HEK293 (cell line): Measurements from ENCODE around the gene SPINT2.

Experiments
- CTCF ChIA-PET: fragments of 350-600 bp; formaldehyde crosslinking; extraction: SDS; loops from one replicate; lab custom pipeline; 2021; ENCODE audit warnings: antibody characterized with exemption; lab: Yijun Ruan, JAX
- POLR2A ChIA-PET: fragments of 300-600 bp; formaldehyde crosslinking; extraction: SDS; loops from one replicate; lab custom pipeline; 2020; ENCODE audit warnings: antibody characterized with exemption, inconsistent platforms; lab: Yijun Ruan, JAX
- H3K27ac ChIP-seq: fragments of 200-500 bp; sonication (Bioruptor generic); 2 replicates; pipeline ENCODE4 v1.5.1; 2014; ENCODE audit warnings: low read depth, low read length, control low read depth, inconsistent platforms; ENCODE audit errors: extremely low read depth
- H3K36me3 ChIP-seq, 2 experiments: fragments of 200-500 bp in 1 of 2; sonication (Bioruptor generic) in 1 of 2; 1 replicate in 1 of 2; 2 replicates in 1 of 2; pipeline ENCODE4 v1.5.1; 2014 to 2017; ENCODE audit warnings: inconsistent platforms in 2 of 2, low read length in 2 of 2; ENCODE audit not compliant: control insufficient read depth in 2 of 2, insufficient read depth in 1 of 2
- H3K4me1 ChIP-seq: fragments of 200-500 bp; sonication (Bioruptor generic); 2 replicates; pipeline ENCODE4 v1.5.1; 2014; ENCODE audit warnings: mild to moderate bottlenecking, low read length, inconsistent platforms; ENCODE audit not compliant: control insufficient read depth, insufficient read depth
- H3K4me3 ChIP-seq: 2 replicates; pipeline ENCODE4 v1.5.1; 2011; ENCODE audit warnings: low read depth, mild to moderate bottlenecking, control low read depth, low read length, moderate library complexity
- H3K9me3 ChIP-seq: fragments of 200-500 bp; sonication (Bioruptor generic); 2 replicates; pipeline ENCODE4 v1.5.1; 2014; ENCODE audit warnings: low read depth, low read length, inconsistent platforms; ENCODE audit not compliant: control insufficient read depth, insufficient read depth
- BCL11A ChIP-seq: fragments of 450-650 bp; formaldehyde crosslinking; IDR thresholded peaks from 2 replicates; pipeline ENCODE4 v1.5.1; 2016; ENCODE audit warnings: low read depth, missing biosample characterization, missing genetic modification characterization
- EGR2 ChIP-seq: fragments of 450-650 bp; formaldehyde crosslinking; IDR thresholded peaks from 2 replicates; pipeline ENCODE4 v1.5.1; 2016; ENCODE audit warnings: low read depth, missing biosample characterization, missing genetic modification characterization
- GLI4 ChIP-seq: fragments of 450-650 bp; formaldehyde crosslinking; IDR thresholded peaks from 2 replicates; pipeline ENCODE4 v1.5.1; 2016; ENCODE audit warnings: missing biosample characterization, missing genetic modification characterization
- KLF9 ChIP-seq: fragments of 450-650 bp; formaldehyde crosslinking; IDR thresholded peaks from 2 replicates; pipeline ENCODE4 v1.5.1; 2016; ENCODE audit warnings: missing biosample characterization, missing genetic modification characterization, low read depth
- MEIS1 ChIP-seq: sonication (generic); formaldehyde crosslinking; IDR thresholded peaks from 2 replicates; pipeline ENCODE4 v1.8.1; 2022; ENCODE audit warnings: missing genetic modification reagents, mild to moderate bottlenecking, borderline replicate concordance
- OSR2 ChIP-seq: fragments of 450-650 bp; formaldehyde crosslinking; IDR thresholded peaks from 2 replicates; pipeline ENCODE4 v1.5.1; 2016; ENCODE audit warnings: missing biosample characterization, missing genetic modification characterization
- SP3 ChIP-seq: fragments of 450-650 bp; formaldehyde crosslinking; IDR thresholded peaks from 2 replicates; pipeline ENCODE4 v1.5.1; 2016; ENCODE audit warnings: missing biosample characterization, missing genetic modification characterization
- ZBTB20 ChIP-seq: fragments of 450-650 bp; formaldehyde crosslinking; IDR thresholded peaks from 2 replicates; pipeline ENCODE4 v1.5.1; 2016; ENCODE audit warnings: missing biosample characterization, missing genetic modification characterization
- ZBTB21 ChIP-seq: fragments of 450-650 bp; formaldehyde crosslinking; IDR thresholded peaks from 2 replicates; pipeline ENCODE4 v1.5.1; 2017; ENCODE audit warnings: missing biosample characterization, missing genetic modification characterization
- ZBTB7A ChIP-seq: fragments of 450-650 bp; formaldehyde crosslinking; IDR thresholded peaks from 2 replicates; pipeline ENCODE4 v1.5.1; 2016; ENCODE audit warnings: low read depth, missing biosample characterization, missing genetic modification characterization
- ZFP41 ChIP-seq: fragments of 450-650 bp; formaldehyde crosslinking; IDR thresholded peaks from 2 replicates; pipeline ENCODE4 v1.5.1; 2016; ENCODE audit warnings: missing biosample characterization, missing genetic modification characterization, borderline replicate concordance
- ZNF112 ChIP-seq: fragments of 450-650 bp; formaldehyde crosslinking; IDR thresholded peaks from 2 replicates; pipeline ENCODE4 v1.5.0; 2017; ENCODE audit warnings: missing biosample characterization, missing genetic modification characterization
- ZNF175 ChIP-seq: fragments of 450-650 bp; formaldehyde crosslinking; IDR thresholded peaks from 2 replicates; pipeline ENCODE4 v1.5.1; 2016; ENCODE audit warnings: missing biosample characterization, missing genetic modification characterization
- ZNF221 ChIP-seq: fragments of 450-650 bp; formaldehyde crosslinking; IDR thresholded peaks from 2 replicates; pipeline ENCODE4 v1.5.1; 2017; ENCODE audit warnings: missing biosample characterization, missing genetic modification characterization, borderline replicate concordance
- ZNF24 ChIP-seq: fragments of 450-650 bp; formaldehyde crosslinking; IDR thresholded peaks from 2 replicates; pipeline ENCODE4 v1.5.1; 2016; ENCODE audit warnings: missing biosample characterization, missing genetic modification characterization
- ZNF324 ChIP-seq: fragments of 450-650 bp; formaldehyde crosslinking; IDR thresholded peaks from 2 replicates; pipeline ENCODE4 v1.5.1; 2016; ENCODE audit warnings: missing biosample characterization, missing genetic modification characterization
- ZNF350 ChIP-seq: fragments of 450-650 bp; formaldehyde crosslinking; IDR thresholded peaks from 2 replicates; pipeline ENCODE4 v1.5.0; 2017; ENCODE audit warnings: missing biosample characterization, mild to moderate bottlenecking, missing genetic modification characterization
- ZNF600 ChIP-seq: fragments of 450-650 bp; formaldehyde crosslinking; IDR thresholded peaks from 2 replicates; pipeline ENCODE4 v1.5.1; 2016; ENCODE audit warnings: missing biosample characterization, missing genetic modification characterization
- ZNF629 ChIP-seq: fragments of 450-650 bp; formaldehyde crosslinking; IDR thresholded peaks from 2 replicates; pipeline ENCODE4 v1.5.1; 2017; ENCODE audit warnings: missing biosample characterization, missing genetic modification characterization
- ZNF670 ChIP-seq: fragments of 450-650 bp; formaldehyde crosslinking; IDR thresholded peaks from 2 replicates; pipeline ENCODE4 v1.5.1; 2016; ENCODE audit warnings: missing biosample characterization, missing genetic modification characterization, low read depth
- ZNF843 ChIP-seq: fragments of 450-650 bp; formaldehyde crosslinking; IDR thresholded peaks from 2 replicates; pipeline ENCODE4 v1.5.1; 2016; ENCODE audit warnings: missing biosample characterization, missing genetic modification characterization
- ZSCAN23 ChIP-seq: fragments of 450-650 bp; formaldehyde crosslinking; IDR thresholded peaks from 2 replicates; pipeline ENCODE4 v1.5.1; 2016; ENCODE audit warnings: missing biosample characterization, missing genetic modification characterization
- TF ChIP-seq, protein P1 (sequence below): fragments of 450-650 bp; formaldehyde crosslinking; IDR thresholded peaks from 2 replicates; pipeline ENCODE4 v1.5.1; 2016; ENCODE audit warnings: missing biosample characterization, missing genetic modification characterization
- TF ChIP-seq, protein P2 (sequence below): fragments of 450-650 bp; formaldehyde crosslinking; IDR thresholded peaks from 2 replicates; pipeline ENCODE4 v1.5.1; 2016; ENCODE audit warnings: missing biosample characterization, missing genetic modification characterization
- TF ChIP-seq, protein P3 (sequence below): fragments of 450-650 bp; formaldehyde crosslinking; conservative IDR thresholded peaks from 2 replicates; pipeline ENCODE4 v1.5.1; 2016; ENCODE audit warnings: low read depth, missing biosample characterization, missing genetic modification characterization
- TF ChIP-seq, protein P4 (sequence below): fragments of 450-650 bp; formaldehyde crosslinking; IDR thresholded peaks from 2 replicates; pipeline ENCODE4 v1.5.1; 2016; ENCODE audit warnings: missing biosample characterization, missing genetic modification characterization
- TF ChIP-seq, protein P5 (sequence below): fragments of 450-650 bp; formaldehyde crosslinking; IDR thresholded peaks from 2 replicates; pipeline ENCODE4 v1.5.1; 2016; ENCODE audit warnings: missing biosample characterization, missing genetic modification characterization

SPINT2 gene, protein sequence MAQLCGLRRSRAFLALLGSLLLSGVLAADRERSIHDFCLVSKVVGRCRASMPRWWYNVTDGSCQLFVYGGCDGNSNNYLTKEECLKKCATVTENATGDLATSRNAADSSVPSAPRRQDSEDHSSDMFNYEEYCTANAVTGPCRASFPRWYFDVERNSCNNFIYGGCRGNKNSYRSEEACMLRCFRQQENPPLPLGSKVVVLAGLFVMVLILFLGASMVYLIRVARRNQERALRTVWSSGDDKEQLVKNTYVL

DNA sequence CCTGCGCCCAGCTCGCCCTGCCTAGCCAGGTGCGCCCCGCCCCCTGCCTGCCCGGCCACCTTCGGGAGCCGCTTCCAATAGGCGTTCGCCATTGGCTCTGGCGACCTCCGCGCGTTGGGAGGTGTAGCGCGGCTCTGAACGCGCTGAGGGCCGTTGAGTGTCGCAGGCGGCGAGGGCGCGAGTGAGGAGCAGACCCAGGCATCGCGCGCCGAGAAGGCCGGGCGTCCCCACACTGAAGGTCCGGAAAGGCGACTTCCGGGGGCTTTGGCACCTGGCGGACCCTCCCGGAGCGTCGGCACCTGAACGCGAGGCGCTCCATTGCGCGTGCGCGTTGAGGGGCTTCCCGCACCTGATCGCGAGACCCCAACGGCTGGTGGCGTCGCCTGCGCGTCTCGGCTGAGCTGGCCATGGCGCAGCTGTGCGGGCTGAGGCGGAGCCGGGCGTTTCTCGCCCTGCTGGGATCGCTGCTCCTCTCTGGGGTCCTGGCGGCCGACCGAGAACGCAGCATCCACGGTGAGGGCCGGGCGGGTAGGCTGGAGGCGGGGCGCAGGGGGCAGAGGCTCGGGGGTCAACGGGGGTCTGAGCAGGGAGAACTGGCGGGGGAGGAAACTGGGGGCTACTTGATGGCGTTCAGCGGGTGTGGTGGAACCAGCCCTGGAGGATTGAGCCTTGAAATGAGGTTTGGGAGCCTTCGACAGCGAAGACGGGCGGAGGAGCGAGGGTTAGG lies at the start of gene SPINT2:
SPINT2 (plus strand) TSS at position 88 of the 727 bp plus-strand sequence; CDS start at position 408, 320 bp downstream.
- Histone ChIP-seq H3K9me3 (no peaks in the 10 kb centered on the region), H3K27ac (peak within 1 kb of the TSS; percentile 90), H3K4me3 (peak within 1 kb of the TSS; percentile 52), H3K36me3 (no peaks in the 10 kb centered on the region; a peak in 1 of 3 replicates), H3K4me1 (peaks cover 44% of the 10 kb centered on the region)
- ChIA-PET CTCF (interaction anchor here (0.6 to 8.8 kb wide), 10 partner anchors 15 to 362 kb away, joined by 3 to 48 read pairs (median 4); partner anchors contain the start of genes CATSPERG and PSMD8), POLR2A (interaction anchor here (0.5 to 4.7 kb wide), 29 partner anchors 9 to 1187 kb away, joined by 3 to 26 read pairs (median 3); partner anchors contain the start of genes ACTN4, C19orf33, FAM98C and GGN)
- TF ChIP-seq ZNF670 (tag by site-specific recombination), result no peak
- TF ChIP-seq EGR2, result peak; percentile 36
- peak; percentile 27; the same call in 1 of the 2 replicates for TF ChIP-seq ZNF221
- TF ChIP-seq ZNF350 (tag by site-specific recombination), result no peak
- no peak for TF ChIP-seq BCL11A
- TF ChIP-seq ZBTB21 (tag by site-specific recombination), result no peak; the same call in 1 of the 2 replicates
- TF ChIP-seq, protein P1, sequence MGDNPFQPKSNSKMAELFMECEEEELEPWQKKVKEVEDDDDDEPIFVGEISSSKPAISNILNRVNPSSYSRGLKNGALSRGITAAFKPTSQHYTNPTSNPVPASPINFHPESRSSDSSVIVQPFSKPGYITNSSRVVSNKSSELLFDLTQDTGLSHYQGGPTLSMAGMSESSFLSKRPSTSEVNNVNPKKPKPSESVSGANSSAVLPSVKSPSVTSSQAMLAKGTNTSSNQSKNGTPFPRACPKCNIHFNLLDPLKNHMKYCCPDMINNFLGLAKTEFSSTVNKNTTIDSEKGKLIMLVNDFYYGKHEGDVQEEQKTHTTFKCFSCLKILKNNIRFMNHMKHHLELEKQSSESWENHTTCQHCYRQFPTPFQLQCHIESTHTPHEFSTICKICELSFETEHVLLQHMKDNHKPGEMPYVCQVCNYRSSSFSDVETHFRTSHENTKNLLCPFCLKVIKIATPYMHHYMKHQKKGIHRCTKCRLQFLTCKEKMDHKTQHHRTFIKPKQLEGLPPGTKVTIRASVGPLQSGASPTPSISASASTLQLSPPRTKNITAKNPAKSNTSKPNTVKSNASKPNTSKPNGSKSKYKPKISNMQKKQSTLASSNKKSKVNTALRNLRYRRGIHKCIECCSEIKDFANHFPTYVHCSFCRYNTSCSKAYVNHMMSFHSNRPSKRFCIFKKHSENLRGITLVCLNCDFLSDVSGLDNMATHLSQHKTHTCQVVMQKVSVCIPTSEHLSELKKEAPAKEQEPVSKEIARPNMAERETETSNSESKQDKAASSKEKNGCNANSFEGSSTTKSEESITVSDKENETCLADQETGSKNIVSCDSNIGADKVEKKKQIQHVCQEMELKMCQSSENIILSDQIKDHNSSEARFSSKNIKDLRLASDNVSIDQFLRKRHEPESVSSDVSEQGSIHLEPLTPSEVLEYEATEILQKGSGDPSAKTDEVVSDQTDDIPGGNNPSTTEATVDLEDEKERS (tag by site-specific recombination), result no peak
- TF ChIP-seq, protein P2, sequence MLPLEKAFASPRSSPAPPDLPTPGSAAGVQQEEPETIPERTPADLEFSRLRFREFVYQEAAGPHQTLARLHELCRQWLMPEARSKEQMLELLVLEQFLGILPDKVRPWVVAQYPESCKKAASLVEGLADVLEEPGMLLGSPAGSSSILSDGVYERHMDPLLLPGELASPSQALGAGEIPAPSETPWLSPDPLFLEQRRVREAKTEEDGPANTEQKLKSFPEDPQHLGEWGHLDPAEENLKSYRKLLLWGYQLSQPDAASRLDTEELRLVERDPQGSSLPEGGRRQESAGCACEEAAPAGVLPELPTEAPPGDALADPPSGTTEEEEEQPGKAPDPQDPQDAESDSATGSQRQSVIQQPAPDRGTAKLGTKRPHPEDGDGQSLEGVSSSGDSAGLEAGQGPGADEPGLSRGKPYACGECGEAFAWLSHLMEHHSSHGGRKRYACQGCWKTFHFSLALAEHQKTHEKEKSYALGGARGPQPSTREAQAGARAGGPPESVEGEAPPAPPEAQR (tag by site-specific recombination), result no peak
- TF ChIP-seq ZNF24 (tag by site-specific recombination), result 0 out of 2 replicates have a peak, but pooled peaks have one; percentile 4
- peak; percentile 34; the same call in 1 of the 2 replicates for TF ChIP-seq OSR2
- TF ChIP-seq, protein P3, sequence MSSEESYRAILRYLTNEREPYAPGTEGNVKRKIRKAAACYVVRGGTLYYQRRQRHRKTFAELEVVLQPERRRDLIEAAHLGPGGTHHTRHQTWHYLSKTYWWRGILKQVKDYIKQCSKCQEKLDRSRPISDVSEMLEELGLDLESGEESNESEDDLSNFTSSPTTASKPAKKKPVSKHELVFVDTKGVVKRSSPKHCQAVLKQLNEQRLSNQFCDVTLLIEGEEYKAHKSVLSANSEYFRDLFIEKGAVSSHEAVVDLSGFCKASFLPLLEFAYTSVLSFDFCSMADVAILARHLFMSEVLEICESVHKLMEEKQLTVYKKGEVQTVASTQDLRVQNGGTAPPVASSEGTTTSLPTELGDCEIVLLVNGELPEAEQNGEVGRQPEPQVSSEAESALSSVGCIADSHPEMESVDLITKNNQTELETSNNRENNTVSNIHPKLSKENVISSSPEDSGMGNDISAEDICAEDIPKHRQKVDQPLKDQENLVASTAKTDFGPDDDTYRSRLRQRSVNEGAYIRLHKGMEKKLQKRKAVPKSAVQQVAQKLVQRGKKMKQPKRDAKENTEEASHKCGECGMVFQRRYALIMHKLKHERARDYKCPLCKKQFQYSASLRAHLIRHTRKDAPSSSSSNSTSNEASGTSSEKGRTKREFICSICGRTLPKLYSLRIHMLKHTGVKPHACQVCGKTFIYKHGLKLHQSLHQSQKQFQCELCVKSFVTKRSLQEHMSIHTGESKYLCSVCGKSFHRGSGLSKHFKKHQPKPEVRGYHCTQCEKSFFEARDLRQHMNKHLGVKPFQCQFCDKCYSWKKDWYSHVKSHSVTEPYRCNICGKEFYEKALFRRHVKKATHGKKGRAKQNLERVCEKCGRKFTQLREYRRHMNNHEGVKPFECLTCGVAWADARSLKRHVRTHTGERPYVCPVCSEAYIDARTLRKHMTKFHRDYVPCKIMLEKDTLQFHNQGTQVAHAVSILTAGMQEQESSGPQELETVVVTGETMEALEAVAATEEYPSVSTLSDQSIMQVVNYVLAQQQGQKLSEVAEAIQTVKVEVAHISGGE, result peak; percentile 98
- TF ChIP-seq ZNF324, result peak; percentile 91
- TF ChIP-seq, protein P4, sequence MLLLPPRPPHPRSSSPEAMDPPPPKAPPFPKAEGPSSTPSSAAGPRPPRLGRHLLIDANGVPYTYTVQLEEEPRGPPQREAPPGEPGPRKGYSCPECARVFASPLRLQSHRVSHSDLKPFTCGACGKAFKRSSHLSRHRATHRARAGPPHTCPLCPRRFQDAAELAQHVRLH (tag by site-specific recombination), result peak; percentile 37
- no peak for TF ChIP-seq ZNF112
- no peak for TF ChIP-seq ZNF175 (tag by site-specific recombination)
- peak; percentile 51; the same call in 1 of the 2 replicates for TF ChIP-seq SP3
- TF ChIP-seq ZSCAN23 (tag by site-specific recombination), result no peak; the same call in 1 of the 2 replicates
- peak; percentile 78 for TF ChIP-seq ZNF843 (tag by site-specific recombination)
- TF ChIP-seq ZFP41 (tag by site-specific recombination), result no peak
- peak; percentile 69; the same call in 1 of the 2 replicates for TF ChIP-seq ZBTB20 (tag by site-specific recombination)
- TF ChIP-seq ZNF600 (tag by site-specific recombination), result peak; percentile 90
- no peak for TF ChIP-seq GLI4
- TF ChIP-seq, protein P5, sequence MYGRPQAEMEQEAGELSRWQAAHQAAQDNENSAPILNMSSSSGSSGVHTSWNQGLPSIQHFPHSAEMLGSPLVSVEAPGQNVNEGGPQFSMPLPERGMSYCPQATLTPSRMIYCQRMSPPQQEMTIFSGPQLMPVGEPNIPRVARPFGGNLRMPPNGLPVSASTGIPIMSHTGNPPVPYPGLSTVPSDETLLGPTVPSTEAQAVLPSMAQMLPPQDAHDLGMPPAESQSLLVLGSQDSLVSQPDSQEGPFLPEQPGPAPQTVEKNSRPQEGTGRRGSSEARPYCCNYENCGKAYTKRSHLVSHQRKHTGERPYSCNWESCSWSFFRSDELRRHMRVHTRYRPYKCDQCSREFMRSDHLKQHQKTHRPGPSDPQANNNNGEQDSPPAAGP (tag by site-specific recombination), result peak; percentile 56; the same call in 1 of the 2 replicates
- peak; percentile 73; the same call in 1 of the 2 replicates for TF ChIP-seq KLF9 (tag by site-specific recombination)
- no peak for TF ChIP-seq ZNF629
- no peak for TF ChIP-seq MEIS1 (CRISPR knock-in tag)
- TF ChIP-seq ZBTB7A (tag by site-specific recombination), result peak; percentile 82; the same call in 1 of the 2 replicates
